ENCODE results near the gene CCP110.

- no peak for TF ChIP-seq POLR2A (IDR thresholded peaks at IDR 0.05)
- TF ChIP-seq, protein P1, sequence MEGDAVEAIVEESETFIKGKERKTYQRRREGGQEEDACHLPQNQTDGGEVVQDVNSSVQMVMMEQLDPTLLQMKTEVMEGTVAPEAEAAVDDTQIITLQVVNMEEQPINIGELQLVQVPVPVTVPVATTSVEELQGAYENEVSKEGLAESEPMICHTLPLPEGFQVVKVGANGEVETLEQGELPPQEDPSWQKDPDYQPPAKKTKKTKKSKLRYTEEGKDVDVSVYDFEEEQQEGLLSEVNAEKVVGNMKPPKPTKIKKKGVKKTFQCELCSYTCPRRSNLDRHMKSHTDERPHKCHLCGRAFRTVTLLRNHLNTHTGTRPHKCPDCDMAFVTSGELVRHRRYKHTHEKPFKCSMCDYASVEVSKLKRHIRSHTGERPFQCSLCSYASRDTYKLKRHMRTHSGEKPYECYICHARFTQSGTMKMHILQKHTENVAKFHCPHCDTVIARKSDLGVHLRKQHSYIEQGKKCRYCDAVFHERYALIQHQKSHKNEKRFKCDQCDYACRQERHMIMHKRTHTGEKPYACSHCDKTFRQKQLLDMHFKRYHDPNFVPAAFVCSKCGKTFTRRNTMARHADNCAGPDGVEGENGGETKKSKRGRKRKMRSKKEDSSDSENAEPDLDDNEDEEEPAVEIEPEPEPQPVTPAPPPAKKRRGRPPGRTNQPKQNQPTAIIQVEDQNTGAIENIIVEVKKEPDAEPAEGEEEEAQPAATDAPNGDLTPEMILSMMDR (IDR thresholded peaks at IDR 0.05) = no peak
Observed at GRCh38 chr16:19522397-19522732, 1.4 kb upstream of the CCP110 start.
